Activated CD4-positive, alpha-beta memory T cell treated with anti-CD3 and anti-CD28 coated beads, Interleukin-2, amount 10 ng/mL, durations not matched to agents 7 days and 5 days (primary cell): ENCODE data around the gene LRRC30. TPM values are rescaled to one million over a fixed set of nuclear protein-coding genes. Genes with fewer than 3 reads are reported as not detected.

Experiments
- CTCF ChIA-PET: fragments of 350-600 bp; sonication (Branson Sonifier 250); formaldehyde crosslinking; loops from one replicate; lab custom pipeline; 2021; ENCODE audit warnings: antibody characterized with exemption, inconsistent platforms; lab: Charles Lee
- POLR2A ChIA-PET: fragments of 350-600 bp; sonication (Branson Sonifier 250); formaldehyde crosslinking; loops from one replicate; lab custom pipeline; 2021; ENCODE audit warnings: antibody characterized with exemption; lab: Charles Lee
- DNase-seq: peaks from one replicate; pipeline ENCODE4 v3.0.0-alpha.2; 2020
- H3K27ac Mint-ChIP-seq: one replicate; pipeline ENCODE4 v1.8.0; 2021; ENCODE audit warnings: mild to moderate bottlenecking, mixed read lengths
- H3K27me3 Mint-ChIP-seq: one replicate; pipeline ENCODE4 v1.8.0; 2021; ENCODE audit warnings: mixed read lengths
- H3K36me3 Mint-ChIP-seq: one replicate; pipeline ENCODE4 v1.8.0; 2021; ENCODE audit warnings: low read depth, mixed read lengths
- H3K4me1 Mint-ChIP-seq: one replicate; pipeline ENCODE4 v1.8.0; 2021; ENCODE audit warnings: mixed read lengths
- H3K4me3 Mint-ChIP-seq: one replicate; pipeline ENCODE4 v1.8.0; 2021; ENCODE audit warnings: mild to moderate bottlenecking, mixed read lengths
- H3K9me3 Mint-ChIP-seq: one replicate; pipeline ENCODE4 v1.8.0; 2021; ENCODE audit warnings: mixed read lengths
- total RNA-seq, 2 experiments: library from RNA; stranded (reverse); gene quantifications; one replicate each; pipeline ENCODE4 v1.2.3, GENCODE V29; 2021

The LRRC30 gene
- total RNA-seq, 2 experiments from 2014 or later = not detected

DNA sequence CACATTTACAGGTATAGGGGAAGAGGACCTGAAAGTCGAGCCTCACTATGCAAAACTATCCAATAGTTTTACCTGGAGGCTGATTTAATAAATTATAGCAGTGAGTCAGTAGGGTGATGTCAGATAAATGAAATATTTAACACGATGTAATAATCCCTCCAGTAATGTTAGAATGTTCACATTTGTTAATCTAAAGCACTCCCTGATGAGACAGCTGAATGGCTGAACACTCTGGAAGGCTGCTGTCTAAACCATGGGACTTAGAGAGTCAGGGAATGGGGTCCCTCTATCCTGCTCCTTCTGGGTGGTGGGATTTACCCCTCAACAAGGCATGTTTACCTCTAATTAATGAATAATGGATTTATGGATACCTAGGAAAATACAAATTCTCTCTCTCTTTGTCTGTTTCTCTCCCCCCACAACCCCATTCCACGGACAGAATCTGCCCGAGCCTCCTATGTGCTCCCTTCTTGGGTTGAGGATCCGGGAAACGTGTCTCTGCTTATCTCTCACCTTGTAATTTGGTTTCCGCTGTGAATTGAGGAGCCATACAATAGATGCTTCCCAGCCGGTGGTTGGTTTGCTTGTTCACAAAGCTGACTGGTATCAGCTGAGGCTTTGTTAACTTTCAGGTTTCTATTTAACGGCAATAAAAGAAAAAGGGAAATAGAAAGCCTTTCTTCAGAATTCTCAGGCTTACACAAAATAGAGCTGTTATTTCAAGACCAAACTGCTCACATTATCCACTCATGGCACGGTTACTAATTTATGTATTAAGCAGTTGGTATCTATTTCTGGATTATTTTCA lies 25.9 kb downstream of the LRRC30 start:
- H3K27me3 Mint-ChIP-seq = no peaks in the 10 kb centered on the region
- POLR2A ChIA-PET = no interaction called here

DNA sequence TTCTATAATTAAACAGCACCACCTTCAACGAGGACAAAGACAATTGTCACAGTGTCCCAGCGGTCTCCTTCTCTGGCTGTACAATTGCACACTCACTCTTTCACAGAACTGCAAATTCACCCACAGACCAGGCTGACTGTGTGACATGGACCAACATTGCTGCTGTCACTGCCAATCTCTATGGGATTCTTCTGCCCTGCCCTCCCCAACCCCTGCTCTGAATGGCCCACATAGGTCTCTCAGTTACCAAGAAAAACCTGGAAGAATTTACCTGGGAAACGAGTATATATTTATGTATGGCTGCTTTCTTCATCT lies 26.5 kb downstream of the LRRC30 start:
- ChIA-PET POLR2A (no interaction called here), CTCF (interaction anchor here (0.7 kb wide), 1 partner anchor 347 kb away, joined by 3 read pairs; no protein-coding TSS in a partner anchor)
- no peaks in the 10 kb centered on the region for H3K27me3 Mint-ChIP-seq

More for the DNA sequence above, 25.9 kb downstream of the LRRC30 start:
- no peaks in the 10 kb centered on the region for H3K36me3 Mint-ChIP-seq
- no peak for DNase-seq
- no peak overlapping the region for H3K4me3 Mint-ChIP-seq
- H3K4me1 Mint-ChIP-seq = no peaks in the 10 kb centered on the region
- no peak overlapping the region for H3K27ac Mint-ChIP-seq
- peaks cover 3% of the 10 kb centered on the region for H3K9me3 Mint-ChIP-seq
- CTCF ChIA-PET = no interaction called here

DNA sequence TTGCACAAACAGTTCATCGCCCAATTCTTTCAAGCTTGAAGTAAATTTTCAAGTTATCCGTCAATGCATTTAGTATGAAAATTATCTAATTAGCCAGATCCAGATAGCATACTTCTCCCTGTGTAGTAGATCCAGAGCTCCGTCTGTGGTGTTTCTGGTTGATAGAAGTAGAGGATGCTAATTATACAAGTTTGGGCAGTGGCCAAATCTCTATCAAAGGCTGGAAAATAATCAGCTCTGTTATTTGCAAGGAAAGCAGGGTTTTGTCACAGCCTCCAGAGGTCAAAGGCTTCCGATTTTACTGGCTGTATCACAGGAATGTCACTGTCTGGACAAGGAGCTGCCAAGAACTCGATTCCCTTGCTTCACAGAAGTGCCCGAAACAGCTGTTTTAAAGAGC lies 28.6 kb downstream of the LRRC30 start:
- POLR2A ChIA-PET = no interaction called here
- Mint-ChIP-seq H3K4me1 (no peaks in the 10 kb centered on the region), H3K4me3 (no peak overlapping the region), H3K9me3 (peaks cover 12% of the 10 kb centered on the region), H3K27ac (no peak overlapping the region), H3K27me3 (no peaks in the 10 kb centered on the region), H3K36me3 (no peaks in the 10 kb centered on the region)
- CTCF ChIA-PET = no interaction called here
- DNase-seq = no peak

More for the DNA sequence above, 26.5 kb downstream of the LRRC30 start:
- Mint-ChIP-seq H3K27ac (no peak overlapping the region), H3K9me3 (peaks cover 3% of the 10 kb centered on the region), H3K4me1 (no peaks in the 10 kb centered on the region), H3K36me3 (no peaks in the 10 kb centered on the region), H3K4me3 (no peak overlapping the region)
- DNase-seq = no peak

DNA sequence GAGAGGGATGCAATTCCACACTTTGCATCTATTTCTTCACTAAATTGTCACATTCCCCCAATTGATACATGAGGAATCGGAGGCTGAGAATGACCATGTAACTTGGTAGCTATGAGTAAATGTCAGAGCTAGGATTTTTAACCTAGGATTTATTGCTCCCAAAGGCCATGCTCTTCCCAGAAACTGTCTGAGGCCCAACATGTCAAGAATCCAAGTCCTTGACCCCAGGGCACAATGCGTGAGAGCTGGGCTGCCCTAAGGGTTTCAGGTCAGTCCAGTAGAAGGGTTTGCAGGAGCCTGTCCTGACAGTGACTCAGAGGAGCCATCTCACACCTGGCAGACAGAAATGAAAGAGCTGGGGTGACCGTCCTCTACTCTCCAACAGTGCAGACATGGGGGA lies 30.3 kb downstream of the LRRC30 start:
- no peak overlapping the region for H3K4me3 Mint-ChIP-seq
- ChIA-PET CTCF (no interaction called here), POLR2A (no interaction called here)
- H3K4me1 Mint-ChIP-seq = no peaks in the 10 kb centered on the region
- H3K36me3 Mint-ChIP-seq = no peaks in the 10 kb centered on the region
- no peak for DNase-seq
- peaks cover 10% of the 10 kb centered on the region for H3K9me3 Mint-ChIP-seq
- H3K27ac Mint-ChIP-seq = no peak overlapping the region
- H3K27me3 Mint-ChIP-seq = no peaks in the 10 kb centered on the region

DNA sequence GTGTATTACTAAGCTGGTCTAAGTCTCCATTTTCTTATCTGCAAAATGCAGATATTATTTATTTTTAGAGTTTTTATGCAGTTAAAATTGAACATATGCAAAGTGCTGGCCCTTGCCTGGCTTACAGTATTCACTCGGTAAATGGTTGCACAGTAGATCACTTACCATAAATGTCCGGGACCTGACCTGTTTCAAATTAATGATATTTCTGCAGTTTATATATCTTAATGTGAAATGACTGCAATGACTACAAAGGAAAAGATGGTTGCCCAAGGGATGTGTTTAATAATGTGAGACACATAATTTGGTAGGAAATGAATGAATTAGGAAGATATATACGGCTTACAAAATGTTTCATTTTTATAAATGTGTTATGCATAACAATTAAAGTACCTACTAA lies 37.1 kb downstream of the LRRC30 start:
- no peak for DNase-seq
- Mint-ChIP-seq H3K36me3 (no peaks in the 10 kb centered on the region), H3K4me1 (no peaks in the 10 kb centered on the region), H3K9me3 (peaks cover 17% of the 10 kb centered on the region), H3K27me3 (no peaks in the 10 kb centered on the region), H3K27ac (no peak overlapping the region), H3K4me3 (no peak overlapping the region)
- ChIA-PET POLR2A (no interaction called here), CTCF (no interaction called here)

DNA sequence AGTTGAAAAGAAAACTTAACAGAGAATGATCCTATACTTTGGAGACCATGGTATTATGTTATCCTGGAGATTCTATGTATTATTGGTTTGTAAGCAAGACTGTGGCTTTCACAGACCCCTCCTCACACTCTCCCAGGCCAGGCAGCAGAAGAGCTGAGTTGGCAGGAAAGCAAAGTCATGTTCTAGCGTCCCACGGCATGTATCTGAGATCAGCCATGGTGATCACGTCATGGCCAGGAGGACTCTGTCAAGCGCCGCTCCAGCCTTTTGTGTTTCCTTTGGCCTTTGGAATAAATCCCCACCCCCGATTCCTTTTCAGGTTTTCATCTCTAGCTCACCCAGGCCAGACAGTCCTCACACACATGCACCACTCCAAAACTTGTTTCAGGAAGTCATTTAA lies 39.1 kb downstream of the LRRC30 start:
- H3K4me1 Mint-ChIP-seq = no peaks in the 10 kb centered on the region

DNA sequence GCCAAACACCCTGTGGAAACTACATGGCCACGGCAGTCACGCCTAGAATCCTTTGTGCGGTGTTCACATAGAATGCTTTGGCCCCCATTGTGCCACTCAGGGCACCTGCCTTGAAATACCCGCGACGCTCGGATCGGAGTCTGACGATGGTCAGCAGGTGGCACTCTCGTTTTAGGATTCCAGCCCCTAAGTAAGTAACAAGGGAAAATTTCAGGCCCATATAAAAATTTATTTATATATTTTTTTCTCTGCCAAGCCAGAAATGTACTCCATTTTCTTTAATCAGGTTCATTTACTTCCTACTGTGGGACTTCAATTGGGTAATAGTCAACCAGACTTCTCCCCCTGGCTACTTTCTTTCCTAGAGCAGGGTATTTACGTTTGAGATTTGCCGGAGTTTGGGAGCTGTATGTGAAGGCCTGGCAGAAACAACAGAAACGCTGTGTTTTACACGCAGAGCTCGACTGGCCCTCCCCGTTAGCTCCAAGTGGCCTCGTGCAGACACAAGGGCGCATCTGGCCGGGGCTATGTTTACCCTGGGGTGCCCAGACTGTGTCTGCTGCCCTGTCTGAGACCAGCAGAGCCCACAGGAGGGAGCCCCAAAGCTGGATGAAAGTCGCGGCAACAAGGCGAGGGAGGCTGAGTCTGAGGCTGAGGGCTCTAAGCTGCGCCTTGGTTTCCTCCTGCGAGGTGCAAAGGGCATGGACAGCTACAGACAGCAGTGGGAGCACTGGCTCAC lies 41.6 kb downstream of the LRRC30 start:
- H3K27ac Mint-ChIP-seq = no peak overlapping the region
- ChIA-PET CTCF (no interaction called here), POLR2A (no interaction called here)
- peaks cover 11% of the 10 kb centered on the region for H3K9me3 Mint-ChIP-seq
- H3K27me3 Mint-ChIP-seq = no peaks in the 10 kb centered on the region
- H3K4me3 Mint-ChIP-seq = no peak overlapping the region
- H3K36me3 Mint-ChIP-seq = no peaks in the 10 kb centered on the region
- no peaks in the 10 kb centered on the region for H3K4me1 Mint-ChIP-seq
- DNase-seq = no peak

More for the DNA sequence above, 39.1 kb downstream of the LRRC30 start:
- H3K9me3 Mint-ChIP-seq = peaks cover 7% of the 10 kb centered on the region
- no peaks in the 10 kb centered on the region for H3K36me3 Mint-ChIP-seq
- no peak overlapping the region for H3K27ac Mint-ChIP-seq
- no peaks in the 10 kb centered on the region for H3K27me3 Mint-ChIP-seq
- no peak for DNase-seq
- H3K4me3 Mint-ChIP-seq = no peak overlapping the region
- CTCF ChIA-PET = no interaction called here
- POLR2A ChIA-PET = no interaction called here

DNA sequence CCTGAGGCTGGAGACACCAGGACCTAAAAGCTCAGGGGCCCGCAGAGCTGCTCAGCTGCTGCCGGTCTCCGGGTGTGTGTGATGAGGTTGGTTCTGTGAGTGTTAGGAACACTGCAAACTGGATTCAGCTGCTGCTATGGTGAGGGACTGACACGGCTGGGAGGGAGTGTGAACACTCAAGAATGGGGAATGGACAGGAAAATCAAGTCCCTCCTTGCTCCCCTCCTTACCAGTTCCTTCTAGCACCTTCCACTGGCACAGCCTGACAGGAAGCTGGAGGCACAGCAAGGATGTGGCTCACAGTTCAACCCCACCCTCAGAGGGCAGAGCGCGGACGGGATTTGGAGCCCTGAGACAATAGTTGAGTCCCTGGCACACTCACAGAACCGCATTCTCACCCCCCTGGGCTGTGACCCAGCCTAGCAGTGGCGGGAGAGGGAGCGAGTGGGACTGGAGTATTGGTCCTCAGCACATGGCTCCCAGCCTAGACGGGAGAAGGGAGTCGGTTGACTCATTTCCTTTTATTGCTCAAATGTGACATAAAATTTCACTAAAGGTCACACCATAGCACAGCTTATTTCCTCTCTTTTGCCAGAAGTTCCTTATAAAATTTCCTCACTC lies 42.5 kb downstream of the LRRC30 start:
- POLR2A ChIA-PET = no interaction called here
- H3K9me3 Mint-ChIP-seq = peaks cover 11% of the 10 kb centered on the region
- H3K4me1 Mint-ChIP-seq = no peaks in the 10 kb centered on the region
- no peak overlapping the region for H3K27ac Mint-ChIP-seq
- H3K36me3 Mint-ChIP-seq = no peaks in the 10 kb centered on the region
- no peak for DNase-seq
- CTCF ChIA-PET = no interaction called here
- no peaks in the 10 kb centered on the region for H3K27me3 Mint-ChIP-seq
- no peak overlapping the region for H3K4me3 Mint-ChIP-seq

DNA sequence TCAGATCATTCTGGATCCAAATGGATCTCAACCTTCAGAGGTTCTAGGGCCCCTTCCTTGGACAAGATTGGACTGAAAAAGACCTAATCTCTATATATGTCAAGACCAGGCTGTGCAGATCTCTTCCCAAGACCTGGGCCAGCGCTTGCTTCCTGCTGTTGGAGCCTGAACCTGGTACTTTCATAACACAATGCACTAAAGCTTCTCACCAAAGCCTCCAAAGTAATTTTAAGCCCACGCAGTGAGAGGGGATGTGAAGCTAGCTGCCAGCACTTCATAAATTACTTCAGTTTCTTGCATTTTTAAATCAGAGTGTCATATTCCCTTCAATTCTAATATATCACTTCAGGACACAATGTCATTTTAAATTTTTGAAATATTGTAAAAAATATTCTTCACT lies 50.7 kb downstream of the LRRC30 start:
- H3K4me3 Mint-ChIP-seq = no peak overlapping the region
- peaks cover 11% of the 10 kb centered on the region for H3K9me3 Mint-ChIP-seq
- POLR2A ChIA-PET = no interaction called here
- H3K27ac Mint-ChIP-seq = no peak overlapping the region
- no peaks in the 10 kb centered on the region for H3K36me3 Mint-ChIP-seq
- H3K4me1 Mint-ChIP-seq = no peaks in the 10 kb centered on the region
- DNase-seq = no peak
- CTCF ChIA-PET = no interaction called here
- H3K27me3 Mint-ChIP-seq = no peaks in the 10 kb centered on the region

Other genes starting within 250 kb of the LRRC30 start
- gene LAMA1, start 113.3 kb upstream of the LRRC30 start, total RNA-seq = not detected